Activated T-cell treated with anti-CD3 and anti-CD28 coated beads, Interleukin-2, amount 50 U/mL, for 48 hours (primary cell): Measurements from ENCODE around the gene SERPINB1.

Experiments
- DNase-seq, 2 experiments: peaks; one replicate each; pipeline ENCODE4 v3.0.0-alpha.2; 2020

SERPINB1 gene

GRCh38 chr6:2844008-2844407, 2.3 kb upstream of the SERPINB1 start:
- DNase-seq = no peak

GRCh38 chr6:2843138-2843740, 1.6 kb upstream of the SERPINB1 start:
- no peak for DNase-seq

- DNase-seq = no peak
These were observed 483 bp upstream of the SERPINB1 start for GRCh38 chr6:2842139-2842552.

GRCh38 chr6:2840749-2841061, 958 bp downstream of the SERPINB1 start:
- DNase-seq = no peak

DNA sequence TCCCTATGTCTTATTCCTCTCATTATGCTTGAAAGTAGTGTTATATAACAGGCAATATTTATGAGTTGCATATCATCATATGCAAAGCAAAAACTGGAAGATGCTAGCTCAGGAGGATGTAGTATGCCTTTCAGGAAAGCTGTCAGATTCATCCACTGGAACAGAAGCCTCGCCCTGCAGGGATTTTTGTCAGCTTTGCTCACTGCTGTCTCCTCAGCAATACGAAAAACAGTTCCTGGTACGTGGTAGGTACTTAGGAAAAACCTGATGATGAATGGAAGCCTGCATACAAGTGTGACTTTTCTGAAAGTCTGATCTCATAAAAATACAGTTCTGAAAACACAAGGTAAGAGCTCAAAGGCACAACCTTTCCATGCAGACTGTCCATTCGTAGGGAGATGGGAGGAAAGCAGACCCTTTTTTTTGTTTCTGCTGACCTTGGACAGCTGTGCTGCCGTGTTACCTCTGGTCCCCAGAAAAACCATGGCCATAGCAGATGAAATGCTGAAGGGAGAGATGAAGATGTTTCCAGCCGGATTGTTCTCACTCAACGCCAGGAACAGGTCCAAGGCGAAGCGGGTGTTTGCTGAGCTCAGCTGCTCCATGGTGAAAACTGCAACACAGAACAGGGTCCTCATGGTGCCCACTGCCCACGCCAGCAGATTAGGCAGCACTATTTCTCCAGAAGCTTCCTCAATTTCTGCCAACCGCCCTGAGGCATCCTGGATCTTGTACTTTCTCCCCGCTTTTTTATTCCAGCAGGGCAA, 1.5 kb downstream of the SERPINB1 start:
- no peak for DNase-seq

- DNase-seq = no peak
These were observed 2.3 kb downstream of the SERPINB1 start for GRCh38 chr6:2839195-2839981.

GRCh38 chr6:2838251-2838650, 3.4 kb downstream of the SERPINB1 start:
- DNase-seq = no peak

GRCh38 chr6:2834262-2834661, 7.4 kb downstream of the SERPINB1 start:
- no peak for DNase-seq

DNA sequence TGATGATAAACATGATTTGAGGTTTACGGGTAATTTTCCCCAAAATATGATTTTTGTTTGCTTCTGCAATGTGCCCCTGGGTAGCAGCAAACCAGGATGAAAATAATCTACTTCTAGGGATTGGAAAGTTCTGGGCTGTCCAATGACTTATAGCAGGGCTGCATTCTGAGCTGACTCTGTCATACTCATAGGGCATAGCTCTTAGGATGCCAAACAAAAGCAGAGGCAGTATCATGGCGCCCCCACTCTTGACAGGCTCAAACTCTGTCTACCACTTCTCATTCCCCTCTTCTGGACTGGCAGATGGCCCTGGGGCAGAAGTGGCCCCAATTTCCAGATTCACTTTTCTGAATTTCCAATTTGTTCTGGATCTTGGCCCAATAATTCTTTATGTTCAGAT, 10.3 kb downstream of the SERPINB1 start:
- no peak for DNase-seq

- DNase-seq = no peak
These were observed 11.5 kb downstream of the SERPINB1 start for GRCh38 chr6:2830183-2830582.

DNA sequence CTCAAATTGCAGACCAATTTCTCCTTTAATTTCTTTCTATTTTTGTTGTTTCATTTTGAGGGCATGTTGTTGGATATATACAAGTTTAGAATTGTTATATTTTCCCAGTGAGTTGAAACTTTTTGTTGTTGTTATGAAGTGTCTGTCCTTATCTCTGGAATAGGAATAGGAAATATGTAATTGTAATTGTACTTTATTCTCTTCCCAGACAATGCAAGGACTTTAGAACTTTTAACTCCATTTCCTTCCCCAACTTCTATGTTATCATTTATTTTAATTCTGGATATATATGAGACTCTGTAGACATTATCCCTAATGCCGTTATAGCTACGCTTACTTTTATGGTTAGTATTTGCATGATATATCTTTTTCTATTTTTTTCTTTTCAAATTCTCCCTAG, 12.4 kb downstream of the SERPINB1 start:
- DNase-seq = no peak

GRCh38 chr6:2828629-2829028, 13.0 kb downstream of the SERPINB1 start:
- DNase-seq = no peak

DNA sequence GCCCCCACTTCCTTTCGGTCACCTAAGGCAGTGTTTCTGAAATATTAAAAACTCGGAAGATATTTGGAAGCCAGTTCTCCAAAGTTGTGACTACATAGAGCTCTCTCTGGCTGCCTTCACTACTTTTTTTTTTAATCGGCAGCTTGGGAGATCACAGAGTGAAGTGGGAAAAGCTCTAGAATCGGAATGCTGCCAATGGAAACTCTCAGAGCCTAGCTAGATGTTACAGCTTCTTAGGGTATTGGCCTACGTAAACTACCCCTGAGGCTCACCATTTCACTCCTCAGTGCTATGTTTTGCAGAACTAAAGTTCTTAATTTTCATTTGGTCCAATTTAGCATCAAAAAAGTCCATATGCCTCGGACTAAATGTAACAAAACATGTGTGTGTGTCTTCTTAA, 14.5 kb downstream of the SERPINB1 start:
- DNase-seq = no peak

DNA sequence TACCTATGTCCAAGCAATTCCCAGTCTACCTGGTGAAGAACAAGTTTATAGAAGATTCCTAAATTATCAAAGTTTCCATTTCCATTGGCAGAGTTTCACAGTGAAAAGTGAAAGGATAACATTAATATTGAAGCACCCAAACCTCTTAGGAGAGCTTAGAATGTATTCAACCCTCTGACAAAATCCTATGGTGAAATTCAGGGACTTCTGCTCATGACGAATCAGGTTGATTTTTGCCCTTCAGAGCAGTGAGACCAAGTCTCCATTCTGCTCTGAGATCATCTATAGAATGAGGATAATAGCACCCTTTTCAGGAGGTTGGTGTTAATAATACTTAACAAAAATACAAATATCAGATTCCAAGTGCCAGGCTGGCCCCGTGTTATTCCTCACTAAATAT, 15.5 kb downstream of the SERPINB1 start:
- DNase-seq = no peak

DNA sequence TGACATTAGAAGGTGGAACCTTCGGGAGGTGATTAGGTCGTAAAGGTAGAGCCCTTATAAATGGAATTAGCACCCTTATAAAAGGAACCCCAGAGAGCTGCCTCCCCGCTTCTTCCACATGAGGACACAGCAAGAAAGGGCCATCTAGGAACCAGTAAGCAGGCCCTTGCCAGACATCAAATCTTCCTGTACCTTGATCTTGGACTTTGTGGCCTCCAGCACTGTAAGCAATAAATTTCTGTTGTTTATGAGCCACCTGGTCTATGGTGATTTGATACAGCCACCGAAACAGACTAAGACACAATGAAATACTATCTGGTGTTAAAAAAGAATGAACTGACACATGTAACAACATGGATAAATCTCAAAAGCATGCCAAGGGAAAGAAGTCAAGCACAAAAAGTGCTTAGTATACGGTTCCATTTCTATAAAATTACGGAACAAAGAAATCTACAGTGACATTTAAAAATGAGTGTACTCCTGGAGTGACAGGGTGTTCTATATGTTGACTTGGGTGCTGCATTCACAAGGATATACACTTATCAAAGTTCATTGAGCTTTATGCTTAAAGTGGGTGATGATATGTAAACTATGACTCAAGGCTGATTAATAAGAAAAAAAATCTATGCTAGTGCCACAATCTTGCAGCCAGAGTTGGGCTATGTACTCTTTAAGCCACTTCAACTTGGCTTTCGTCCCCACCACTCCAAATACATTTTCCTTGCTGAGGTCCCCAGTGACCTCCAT, 18.4 kb downstream of the SERPINB1 start:
- DNase-seq = no peak

DNA sequence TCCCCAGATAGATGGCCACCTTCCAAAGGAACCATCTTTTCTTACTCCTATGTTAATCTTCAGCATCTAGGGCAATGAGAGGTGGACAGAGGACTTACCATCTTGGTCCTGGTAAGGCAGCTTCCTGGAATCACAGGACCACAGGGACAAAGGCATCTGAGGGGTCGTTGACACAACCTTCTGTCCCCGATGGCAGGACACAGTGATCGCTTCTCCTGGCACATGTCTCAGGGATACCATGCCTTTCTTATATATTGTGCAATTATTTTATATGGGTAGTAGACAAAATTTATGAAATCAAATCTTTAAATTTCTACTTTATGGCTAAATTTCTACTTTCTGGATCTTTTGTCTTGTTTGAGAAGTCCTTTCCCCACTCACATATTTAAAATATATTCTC, 20.1 kb downstream of the SERPINB1 start:
- DNase-seq = no peak

DNA sequence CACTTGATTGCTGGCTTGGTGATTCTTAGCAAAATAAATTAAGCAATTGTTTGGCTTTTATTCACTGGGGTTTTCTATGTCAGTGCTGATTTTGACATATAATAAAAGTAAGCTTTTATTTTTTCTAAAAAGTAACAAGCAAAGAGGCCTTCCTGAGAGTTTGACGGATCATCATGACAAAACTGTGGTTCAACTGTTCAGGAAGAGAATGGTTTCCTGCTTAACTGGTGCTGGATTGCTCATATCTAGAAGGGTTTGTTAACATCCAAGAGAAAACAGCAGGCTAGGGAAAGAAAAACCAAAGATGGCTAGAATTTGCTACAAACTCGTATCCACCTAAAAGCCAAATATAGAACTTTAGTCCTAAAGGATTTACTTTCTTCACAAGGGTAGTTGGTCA, 21.2 kb downstream of the SERPINB1 start:
- no peak for DNase-seq

DNA sequence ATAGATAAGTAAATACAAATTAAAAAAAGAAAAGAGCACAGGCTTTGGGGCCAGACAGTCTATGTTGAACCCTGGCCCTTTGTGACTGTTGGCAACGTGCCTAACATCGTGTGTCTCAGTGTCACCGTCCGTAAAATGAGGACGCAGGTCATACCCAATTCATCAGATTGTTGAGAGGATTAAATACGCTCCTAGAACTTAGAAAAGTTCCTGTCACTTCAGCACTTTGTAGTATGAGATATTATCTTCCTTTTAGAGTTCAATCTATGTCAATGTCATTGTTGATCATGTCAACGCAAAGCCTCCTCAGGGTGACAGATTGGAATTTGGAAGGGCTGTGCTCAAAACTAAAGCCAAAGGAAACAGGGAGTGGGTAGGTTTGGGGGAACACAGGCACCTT, 21.7 kb downstream of the SERPINB1 start:
- DNase-seq = no peak

GRCh38 chr6:2819115-2819514, 22.5 kb downstream of the SERPINB1 start:
- DNase-seq = no peak

DNA sequence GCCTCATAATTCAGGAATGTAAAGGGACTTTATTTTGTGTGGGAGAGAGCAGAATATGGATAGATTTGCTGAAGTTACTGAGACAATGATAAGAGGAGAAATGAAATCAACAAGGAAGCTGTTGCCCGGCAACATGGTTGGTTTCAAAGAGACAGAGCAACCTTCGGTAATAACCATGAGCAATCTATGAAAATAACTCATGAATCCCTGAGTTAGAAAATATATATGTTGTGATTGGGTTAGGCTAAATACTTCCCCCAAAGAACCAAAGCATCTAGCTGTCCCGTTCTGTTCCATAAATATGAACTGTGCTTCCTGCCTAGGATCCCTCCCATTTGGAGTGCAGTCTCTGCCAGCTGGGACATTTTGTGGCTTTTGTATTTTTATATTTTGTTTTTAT, 23.1 kb downstream of the SERPINB1 start:
- no peak for DNase-seq

DNA sequence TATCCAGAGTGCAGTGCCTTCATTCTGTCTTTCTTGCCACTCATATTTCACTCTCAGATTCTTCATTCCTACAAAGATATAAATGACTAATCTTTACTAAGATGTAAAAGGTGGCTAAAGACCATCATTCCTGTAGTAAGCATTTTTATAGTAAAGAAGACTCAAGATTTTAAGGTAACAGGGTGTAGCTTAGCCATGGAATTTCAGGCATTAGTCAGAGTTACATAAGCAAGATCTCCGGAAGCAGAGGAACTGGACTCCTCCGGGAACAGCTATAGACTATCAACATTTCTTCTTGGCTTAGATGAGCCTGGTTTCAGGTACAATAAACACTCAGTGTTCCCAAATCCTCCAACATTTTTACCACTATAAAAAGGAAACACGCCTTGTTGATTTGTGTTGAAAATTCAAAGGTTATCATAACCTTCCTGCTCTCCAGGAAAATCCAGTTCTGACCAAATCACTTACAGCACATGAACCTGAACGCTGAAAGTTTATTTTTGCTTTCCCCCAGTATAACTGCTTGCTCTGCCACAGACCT, 23.7 kb downstream of the SERPINB1 start:
- DNase-seq = no peak

DNA sequence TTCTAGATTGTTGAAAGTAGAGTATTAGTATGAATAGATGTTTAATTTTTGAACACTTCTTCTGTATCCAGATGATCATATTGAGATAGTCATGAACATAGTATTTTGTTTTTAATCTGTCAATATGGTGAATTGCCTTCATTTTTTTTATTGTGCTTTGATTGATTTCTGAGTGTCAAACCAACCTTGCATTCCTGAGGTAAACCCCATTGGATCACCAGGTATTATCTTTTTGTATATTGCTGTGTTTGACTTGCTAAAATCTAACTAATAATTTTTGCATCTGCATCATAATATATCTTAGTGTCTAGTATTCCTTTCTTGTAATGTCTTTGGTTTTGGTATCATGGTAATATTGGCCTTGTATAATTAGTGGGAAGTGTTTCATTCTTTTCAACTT, 25.5 kb downstream of the SERPINB1 start:
- DNase-seq = no peak

- no peak for DNase-seq
These were observed 29.0 kb downstream of the SERPINB1 start for GRCh38 chr6:2812695-2813094.
